Activated naive CD8-positive, alpha-beta T cell (primary cell): ENCODE data around the gene STX18.

Source experiments
- H3K27ac Mint-ChIP-seq: one replicate; pipeline ENCODE4 v1.8.0; 2021; ENCODE audit warnings: mixed read lengths
- H3K27me3 Mint-ChIP-seq: one replicate; pipeline ENCODE4 v1.8.0; 2021; ENCODE audit warnings: mixed read lengths
- H3K36me3 Mint-ChIP-seq: one replicate; pipeline ENCODE4 v1.8.0; 2021; ENCODE audit warnings: mixed read lengths
- H3K4me1 Mint-ChIP-seq: one replicate; pipeline ENCODE4 v1.8.0; 2021; ENCODE audit warnings: low read depth, mixed read lengths
- H3K4me3 Mint-ChIP-seq: one replicate; pipeline ENCODE4 v1.8.0; 2021; ENCODE audit warnings: mild to moderate bottlenecking, mixed read lengths
- H3K9me3 Mint-ChIP-seq: one replicate; pipeline ENCODE4 v1.8.0; 2021; ENCODE audit warnings: low read depth, mixed read lengths

Gene STX18

DNA sequence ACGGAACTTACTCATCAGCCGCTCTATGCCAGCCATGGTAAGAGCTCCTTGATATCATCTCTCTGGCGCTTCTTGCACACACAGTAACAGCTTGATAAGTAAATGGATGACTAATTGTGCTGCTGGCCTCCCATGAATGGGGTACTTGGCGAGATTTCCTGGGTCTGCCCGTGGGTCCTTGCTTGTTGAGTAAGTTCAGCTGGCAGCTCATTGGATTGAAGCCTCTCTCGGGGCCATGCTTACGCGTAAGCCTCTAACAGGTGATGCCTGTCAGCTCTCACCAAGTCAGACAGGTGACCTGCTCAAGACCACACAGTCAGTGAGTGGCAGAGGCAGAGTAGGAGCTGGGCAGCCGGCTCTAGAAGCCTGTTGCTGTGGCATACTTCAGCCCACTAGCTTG is 147.2 kb downstream of the STX18 start:
- no peak overlapping the region for H3K27ac Mint-ChIP-seq
- H3K4me1 Mint-ChIP-seq: peaks cover 13% of the 10 kb centered on the region
- H3K9me3 Mint-ChIP-seq: no peaks in the 10 kb centered on the region
- H3K4me3 Mint-ChIP-seq: no peak overlapping the region
- H3K27me3 Mint-ChIP-seq: no peaks in the 10 kb centered on the region
- H3K36me3 Mint-ChIP-seq: peaks cover 15% of the 10 kb centered on the region

DNA sequence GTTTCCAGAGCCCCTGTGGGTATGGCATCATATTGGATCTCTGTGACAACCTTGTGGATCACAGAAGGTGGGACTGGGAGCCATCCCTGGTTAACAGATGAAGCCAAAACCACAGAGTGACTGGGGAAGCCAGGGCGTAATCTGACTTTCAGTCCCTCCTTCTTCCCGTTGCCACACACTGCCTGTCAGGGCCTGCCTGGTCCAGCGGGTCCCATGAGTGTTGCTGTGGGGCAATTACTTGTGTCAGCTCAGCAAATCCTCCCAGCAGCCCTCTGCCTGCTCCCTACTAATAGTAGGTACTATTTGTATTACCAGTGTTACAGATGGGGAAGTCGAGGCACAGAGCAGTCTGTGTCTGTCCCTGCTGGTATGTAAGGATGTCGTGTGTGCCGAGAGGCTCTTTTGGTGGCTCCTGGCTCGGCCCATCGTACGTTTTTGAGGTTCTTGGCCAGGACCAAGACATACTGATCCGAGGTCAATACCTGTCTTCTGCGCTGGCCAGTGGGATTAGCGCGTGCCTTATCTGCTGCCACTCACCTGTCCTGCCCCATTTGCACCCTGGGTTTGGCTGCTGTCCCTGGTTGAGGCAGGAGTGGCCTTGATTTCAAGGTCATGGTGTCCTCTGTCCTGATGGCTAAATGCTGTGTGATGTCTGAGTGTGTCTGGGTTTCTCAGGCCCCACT is 149.2 kb downstream of the STX18 start:
- H3K4me3 Mint-ChIP-seq: no peak overlapping the region
- no peaks in the 10 kb centered on the region for H3K9me3 Mint-ChIP-seq
- H3K27ac Mint-ChIP-seq: no peak overlapping the region
- no peaks in the 10 kb centered on the region for H3K27me3 Mint-ChIP-seq
- peaks cover 9% of the 10 kb centered on the region for H3K36me3 Mint-ChIP-seq
- peaks cover 20% of the 10 kb centered on the region for H3K4me1 Mint-ChIP-seq

DNA sequence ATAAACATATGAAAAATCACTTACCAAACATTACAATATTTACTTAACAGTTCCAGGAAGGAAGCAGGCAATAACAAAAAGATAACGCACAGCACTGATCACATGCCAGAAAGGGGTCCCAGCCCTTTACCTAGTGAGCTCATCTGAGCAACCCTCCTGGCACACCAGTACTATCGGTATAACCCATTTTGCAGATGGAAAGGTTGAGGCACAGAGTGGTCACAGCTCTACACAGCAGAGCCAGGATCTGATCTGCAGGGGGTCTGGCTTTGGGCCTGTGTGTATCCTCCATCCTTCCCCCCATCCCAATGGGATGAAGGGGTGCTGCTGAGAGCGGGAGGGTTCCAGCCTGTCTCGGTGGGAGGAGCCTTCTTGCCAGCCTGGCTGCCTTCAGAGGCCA is 150.0 kb downstream of the STX18 start:
- H3K4me3 Mint-ChIP-seq: no peak overlapping the region
- no peak overlapping the region for H3K27ac Mint-ChIP-seq
- H3K27me3 Mint-ChIP-seq: no peaks in the 10 kb centered on the region
- H3K4me1 Mint-ChIP-seq: peaks cover 20% of the 10 kb centered on the region
- peaks cover 8% of the 10 kb centered on the region for H3K36me3 Mint-ChIP-seq
- H3K9me3 Mint-ChIP-seq: no peaks in the 10 kb centered on the region

DNA sequence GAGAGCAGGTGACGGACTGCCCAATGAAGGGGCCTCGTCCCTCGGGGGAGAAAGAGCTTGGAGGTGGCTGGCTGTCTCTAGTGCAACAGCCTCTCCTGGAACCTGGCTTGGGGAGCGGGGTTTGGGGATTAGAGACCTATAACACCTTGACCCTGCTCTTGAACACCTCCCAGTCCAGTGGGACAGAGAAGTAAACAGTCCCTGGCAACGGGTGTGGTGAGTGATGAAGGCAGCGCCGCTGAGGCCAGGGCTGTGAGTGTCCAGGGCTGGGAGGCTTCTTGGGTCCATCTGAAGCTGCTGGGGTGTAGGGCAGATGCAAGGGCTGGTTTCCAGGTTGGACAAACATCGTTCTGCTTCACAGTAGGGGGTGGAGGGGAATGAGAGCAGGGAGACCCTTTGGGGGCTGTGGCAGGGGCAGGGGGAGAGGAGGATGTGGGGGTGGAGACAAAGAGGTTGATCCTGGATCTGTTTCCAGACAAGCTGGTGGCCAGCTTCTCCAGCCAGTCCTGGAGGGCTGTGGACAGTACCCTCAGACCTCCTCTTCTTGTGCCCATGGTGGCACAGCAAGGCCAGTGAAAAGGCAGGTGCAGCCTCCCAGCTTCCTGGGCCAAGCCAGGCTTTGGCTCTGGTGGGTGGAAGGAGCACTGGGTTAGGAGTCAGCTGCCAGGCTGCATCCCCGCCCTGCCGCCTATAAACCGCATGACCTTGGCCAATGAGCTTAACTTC is 151.2 kb downstream of the STX18 start:
- H3K27me3 Mint-ChIP-seq: no peaks in the 10 kb centered on the region
- H3K4me3 Mint-ChIP-seq: no peak overlapping the region
- peaks cover 7% of the 10 kb centered on the region for H3K36me3 Mint-ChIP-seq
- H3K27ac Mint-ChIP-seq: no peak overlapping the region
- H3K4me1 Mint-ChIP-seq: peaks cover 21% of the 10 kb centered on the region
- H3K9me3 Mint-ChIP-seq: no peaks in the 10 kb centered on the region

DNA sequence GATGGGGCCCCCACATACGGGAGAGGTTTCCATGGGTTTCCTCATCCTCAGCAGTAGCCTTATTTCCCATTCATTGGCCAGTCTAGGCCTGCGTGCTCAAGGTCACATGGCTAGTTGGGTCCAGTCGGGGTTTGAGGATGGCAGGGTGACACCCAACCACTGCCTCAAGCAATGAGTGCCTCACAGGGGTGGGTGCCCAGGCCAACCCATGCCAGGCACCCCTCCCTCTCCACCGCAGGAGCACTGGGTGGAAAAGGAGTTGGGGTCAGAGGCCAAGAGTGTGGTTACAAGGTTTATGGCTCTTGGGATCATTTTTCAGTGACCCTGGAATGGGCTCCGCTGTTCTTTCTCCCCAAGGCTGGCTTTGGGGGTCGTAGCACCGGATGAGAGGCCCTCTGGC is 151.8 kb downstream of the STX18 start:
- H3K4me1 Mint-ChIP-seq: peaks cover 20% of the 10 kb centered on the region
- H3K9me3 Mint-ChIP-seq: no peaks in the 10 kb centered on the region
- no peak overlapping the region for H3K4me3 Mint-ChIP-seq
- peaks cover 6% of the 10 kb centered on the region for H3K36me3 Mint-ChIP-seq
- no peaks in the 10 kb centered on the region for H3K27me3 Mint-ChIP-seq
- no peak overlapping the region for H3K27ac Mint-ChIP-seq

DNA sequence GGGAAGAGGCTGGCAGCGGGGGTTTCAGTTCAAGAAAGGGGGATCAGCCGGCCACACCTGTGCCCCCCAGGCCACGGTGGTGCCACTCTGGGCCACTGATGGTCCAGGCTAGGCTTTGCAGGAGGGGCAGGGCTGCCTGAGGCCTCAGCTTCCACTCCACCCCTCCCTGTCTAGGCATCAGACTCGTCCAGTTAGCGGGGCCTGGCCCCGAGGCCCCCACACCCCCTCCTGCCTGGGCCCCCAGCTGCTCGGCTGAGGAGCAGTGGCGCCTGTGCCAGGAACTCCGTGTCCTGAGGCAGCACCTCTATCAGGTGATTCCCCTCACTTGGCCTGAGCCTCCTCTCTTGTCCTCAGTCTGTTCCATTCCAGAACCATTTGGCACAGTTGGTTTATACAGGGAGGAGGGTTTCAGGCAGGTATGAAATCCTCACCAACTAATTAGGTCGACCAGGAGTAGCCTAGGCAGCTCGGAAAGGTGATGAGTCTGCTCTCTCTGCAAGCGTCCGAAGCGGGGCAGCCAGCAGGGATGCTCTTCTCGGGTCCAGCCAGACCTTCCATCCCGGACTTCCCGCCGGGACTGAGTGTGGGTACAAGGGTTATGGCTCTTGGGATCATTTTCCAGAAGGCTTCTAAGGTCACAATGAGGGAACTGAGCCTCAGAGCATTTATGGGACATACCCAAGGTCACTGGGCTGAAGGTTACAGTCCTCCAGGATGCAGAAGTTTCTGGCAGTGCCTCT is 152.8 kb downstream of the STX18 start:
- H3K27me3 Mint-ChIP-seq: peaks cover 2% of the 10 kb centered on the region
- no peak overlapping the region for H3K27ac Mint-ChIP-seq
- no peaks in the 10 kb centered on the region for H3K9me3 Mint-ChIP-seq
- H3K4me3 Mint-ChIP-seq: no peak overlapping the region
- H3K36me3 Mint-ChIP-seq: peaks cover 6% of the 10 kb centered on the region
- H3K4me1 Mint-ChIP-seq: peaks cover 18% of the 10 kb centered on the region

DNA sequence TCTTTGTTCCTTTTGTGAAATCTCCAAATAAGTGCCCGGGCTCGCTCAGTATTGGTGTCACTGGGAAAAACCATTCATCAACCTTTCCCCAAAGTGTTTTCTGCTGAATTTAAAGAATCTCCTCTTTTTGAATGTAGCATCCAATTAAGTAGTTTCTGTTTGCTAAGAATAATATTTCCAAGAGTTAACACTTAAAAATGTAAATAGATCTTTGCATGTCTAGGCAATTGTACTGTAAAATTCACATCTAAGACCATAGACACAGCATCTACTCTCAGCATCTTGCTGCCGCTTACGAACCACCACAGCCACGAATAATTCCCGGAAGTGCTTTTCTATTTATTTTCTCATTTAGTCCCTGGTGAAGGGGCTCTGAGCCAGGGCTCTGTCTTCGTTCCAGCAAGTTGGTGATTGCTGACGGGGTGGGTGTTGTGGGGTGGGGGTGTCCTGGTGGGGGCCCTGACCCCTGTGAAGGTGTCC is 153.5 kb downstream of the STX18 start:
- Mint-ChIP-seq H3K27ac (peak overlapping the region; percentile 61), H3K4me3 (peak overlapping the region; percentile 87), H3K4me1 (peaks cover 17% of the 10 kb centered on the region), H3K27me3 (peaks cover 2% of the 10 kb centered on the region), H3K9me3 (no peaks in the 10 kb centered on the region), H3K36me3 (peaks cover 4% of the 10 kb centered on the region)

DNA sequence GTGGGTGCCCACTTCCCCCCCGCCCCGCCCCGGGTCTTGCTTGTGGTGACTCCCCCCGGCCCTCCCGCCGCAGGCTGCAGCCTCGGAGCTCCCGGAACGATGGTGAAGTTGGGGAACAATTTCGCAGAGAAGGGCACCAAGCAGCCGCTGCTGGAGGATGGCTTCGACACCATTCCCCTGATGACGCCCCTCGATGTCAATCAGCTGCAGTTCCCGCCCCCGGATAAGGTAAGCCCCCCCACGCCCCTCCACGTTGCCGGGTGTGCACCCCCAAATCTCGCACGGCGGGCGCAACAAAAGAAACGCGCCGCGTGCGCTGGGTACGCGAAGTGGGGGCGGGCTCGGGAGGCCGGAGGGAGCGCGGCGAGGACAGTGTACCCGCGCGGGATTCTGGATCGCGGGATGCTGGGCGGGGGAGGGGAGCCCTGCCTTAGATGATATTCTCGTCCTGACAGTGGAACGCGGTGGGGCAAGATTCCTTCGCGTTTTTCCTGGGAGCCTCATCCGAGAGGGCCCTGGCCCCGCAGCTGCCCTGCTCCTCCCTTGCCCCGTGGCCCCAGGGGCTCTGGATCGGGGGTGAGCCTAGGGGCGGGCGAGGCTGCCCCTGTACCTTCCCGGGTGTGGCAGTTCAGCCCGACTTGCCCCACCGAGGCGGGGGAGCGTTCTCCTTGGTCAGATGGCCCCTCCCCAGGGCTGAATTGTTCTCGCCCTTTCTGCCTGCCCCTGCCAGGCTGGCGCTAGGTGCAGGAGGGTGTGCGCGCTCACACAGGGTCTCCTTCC is 154.1 kb downstream of the STX18 start:
- Mint-ChIP-seq H3K4me1 (peaks cover 17% of the 10 kb centered on the region), H3K4me3 (peak overlapping the region; percentile 87), H3K9me3 (no peaks in the 10 kb centered on the region), H3K27me3 (peaks cover 2% of the 10 kb centered on the region), H3K36me3 (peaks cover 4% of the 10 kb centered on the region), H3K27ac (no peak overlapping the region)

DNA sequence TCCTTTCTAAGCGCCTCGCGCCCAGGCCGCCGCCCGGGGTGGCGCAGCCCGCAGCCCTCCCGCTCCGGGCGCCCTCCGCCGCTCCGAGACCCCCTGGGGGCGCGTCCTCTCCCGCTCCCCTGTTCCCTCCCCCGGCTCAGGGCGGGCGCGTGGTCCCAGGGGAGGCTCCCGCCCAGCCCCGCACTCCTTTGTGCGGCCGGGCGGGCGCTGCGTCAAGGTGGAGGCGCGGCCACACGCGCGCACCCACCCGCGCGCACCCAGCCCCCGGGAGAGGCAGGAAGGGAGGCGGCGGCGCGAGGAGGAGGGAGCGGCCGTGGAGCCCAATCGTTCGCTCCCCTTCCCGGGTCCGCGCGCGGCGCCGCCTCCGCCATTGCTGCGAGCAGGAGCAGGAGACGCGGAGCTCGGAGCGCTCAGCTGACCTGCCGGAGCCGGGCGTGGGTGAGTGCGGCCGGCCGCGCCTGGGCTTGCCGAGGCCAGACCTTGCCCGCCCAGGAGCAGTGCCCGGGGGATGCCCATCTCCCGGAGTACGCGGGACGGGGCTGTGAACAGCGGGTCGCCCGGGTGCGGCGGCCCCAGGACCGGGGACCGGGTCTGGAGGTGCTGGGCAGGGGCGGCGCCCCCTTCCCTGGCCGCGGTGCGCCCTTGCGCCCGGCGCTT is 155.0 kb downstream of the STX18 start, which contains the start of gene NSG1:
TSS of gene NSG1 (plus strand) at position 367 of the 657 bp plus-strand sequence. CDS start 528 bp downstream, outside the sequence.
- Mint-ChIP-seq H3K4me1 (peaks cover 14% of the 10 kb centered on the region), H3K36me3 (peaks cover 2% of the 10 kb centered on the region), H3K4me3 (peak within 1 kb of the TSS; percentile 87), H3K27ac (peak within 1 kb of the TSS; percentile 41), H3K9me3 (no peaks in the 10 kb centered on the region), H3K27me3 (peaks cover 2% of the 10 kb centered on the region)

DNA sequence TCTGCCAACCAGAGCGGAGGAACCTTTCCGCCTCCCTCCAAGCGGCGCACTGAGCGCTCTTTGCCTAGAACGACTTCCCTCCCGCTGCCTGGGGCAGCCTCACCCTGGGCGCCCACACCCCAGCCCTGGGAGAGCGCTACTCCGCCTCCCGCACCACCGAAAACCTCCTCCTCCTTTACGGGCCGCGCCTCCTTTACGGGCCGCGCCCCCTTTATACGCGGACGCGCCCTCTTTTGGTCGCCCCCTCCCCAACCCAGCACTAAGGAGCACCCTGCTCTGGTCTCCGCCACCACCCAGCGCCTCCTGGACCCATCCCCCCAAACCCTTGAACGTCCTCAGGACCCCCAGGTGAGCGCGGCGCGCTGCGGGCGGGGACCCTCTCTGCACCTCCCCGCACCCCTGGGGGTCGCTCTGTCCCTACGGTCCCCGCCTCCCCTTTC is 155.5 kb downstream of the STX18 start:
- Mint-ChIP-seq H3K27me3 (peaks cover 2% of the 10 kb centered on the region), H3K4me1 (peaks cover 14% of the 10 kb centered on the region), H3K4me3 (peak overlapping the region; percentile 85)

DNA sequence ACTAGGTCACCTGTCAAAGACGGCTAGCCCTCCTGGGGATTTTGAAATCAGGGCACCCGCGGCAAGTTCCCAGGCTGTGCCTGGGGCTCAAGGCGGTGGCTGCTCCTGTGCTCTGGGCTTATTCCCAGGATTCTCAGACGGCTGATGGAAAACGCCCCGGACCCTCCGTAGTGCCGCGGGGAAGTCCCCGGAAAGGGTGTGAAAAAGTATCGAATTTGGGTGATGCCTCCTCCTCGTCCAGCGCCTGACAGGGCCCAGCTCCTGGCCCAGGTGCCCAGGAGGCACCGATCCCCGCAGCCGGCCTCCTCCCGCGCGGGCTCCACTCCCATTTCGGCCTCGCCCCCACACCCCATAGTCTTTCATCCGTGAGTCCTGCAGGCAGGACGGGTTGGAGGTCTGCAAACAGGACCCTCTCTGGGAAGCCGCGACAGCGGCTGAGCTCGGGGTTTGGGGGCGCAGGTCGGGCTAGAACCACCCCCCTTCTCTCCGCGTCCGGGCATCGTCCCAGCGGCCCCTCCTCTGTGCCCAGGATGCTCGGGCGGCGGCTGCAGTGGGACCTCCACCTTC is 156.0 kb downstream of the STX18 start:
- H3K9me3 Mint-ChIP-seq: no peaks in the 10 kb centered on the region
- peaks cover 2% of the 10 kb centered on the region for H3K27me3 Mint-ChIP-seq
- H3K4me3 Mint-ChIP-seq: peak overlapping the region; percentile 85
- H3K4me1 Mint-ChIP-seq: peaks cover 14% of the 10 kb centered on the region
- H3K36me3 Mint-ChIP-seq: peaks cover 2% of the 10 kb centered on the region
- no peak overlapping the region for H3K27ac Mint-ChIP-seq

More for the DNA sequence above, 155.5 kb downstream of the STX18 start:
- Mint-ChIP-seq H3K9me3 (no peaks in the 10 kb centered on the region), H3K27ac (peak overlapping the region; percentile 41), H3K36me3 (peaks cover 2% of the 10 kb centered on the region)

DNA sequence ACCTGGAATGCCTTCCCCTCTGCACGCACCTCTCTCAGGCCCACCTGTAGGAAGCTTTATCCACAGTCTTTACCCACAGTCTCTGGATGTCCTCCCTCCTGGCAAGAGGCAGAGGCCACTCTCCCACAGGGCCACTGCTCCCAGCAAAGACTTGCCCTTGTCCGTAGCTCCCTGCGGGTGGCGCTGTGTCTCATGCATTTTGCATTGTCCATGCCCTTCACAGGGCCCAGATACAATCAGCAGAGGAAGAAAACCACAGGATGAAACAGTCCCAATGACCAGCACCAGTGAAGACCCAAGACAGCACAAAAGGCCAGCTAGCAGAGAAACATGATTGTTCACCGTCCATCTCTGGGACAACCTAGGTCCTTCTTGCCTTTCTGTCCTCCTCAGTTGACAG is 157.0 kb downstream of the STX18 start:
- Mint-ChIP-seq H3K4me1 (peaks cover 14% of the 10 kb centered on the region), H3K4me3 (peak overlapping the region; percentile 78), H3K36me3 (peaks cover 2% of the 10 kb centered on the region), H3K9me3 (no peaks in the 10 kb centered on the region), H3K27ac (no peak overlapping the region), H3K27me3 (peaks cover 2% of the 10 kb centered on the region)

DNA sequence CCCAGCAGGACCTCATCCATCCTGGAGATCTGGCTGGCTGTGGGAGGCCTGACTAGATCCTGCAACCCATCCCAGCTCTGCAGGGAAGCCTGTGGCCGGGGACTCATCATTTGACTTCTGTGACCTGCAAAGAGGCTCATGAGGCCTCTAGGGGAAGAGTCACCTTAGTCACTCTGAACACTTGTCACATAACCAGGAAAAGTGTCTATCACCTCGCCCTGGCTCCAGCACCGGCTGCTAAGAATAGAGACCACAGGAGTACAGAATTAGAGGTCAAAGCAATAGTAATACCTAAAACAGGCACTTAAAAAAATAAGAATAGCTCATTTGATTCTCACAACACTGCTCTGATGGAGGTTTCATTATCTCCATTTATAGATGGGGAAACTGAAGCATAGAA is 158.8 kb downstream of the STX18 start:
- H3K27me3 Mint-ChIP-seq: peaks cover 2% of the 10 kb centered on the region
- no peak overlapping the region for H3K4me3 Mint-ChIP-seq
- peaks cover 7% of the 10 kb centered on the region for H3K4me1 Mint-ChIP-seq
- no peaks in the 10 kb centered on the region for H3K36me3 Mint-ChIP-seq
- no peak overlapping the region for H3K27ac Mint-ChIP-seq
- H3K9me3 Mint-ChIP-seq: no peaks in the 10 kb centered on the region
